HG03520 (cell line): ENCODE results near the gene DPEP3.
"Not testable (repeated sequence)": the region's sequence is repeated elsewhere in the genome, so short reads cannot be mapped to it uniquely, and the experiment has no call there.

Source experiments
- ATAC-seq: cut with Tn5 transposase; IDR thresholded peaks from one replicate; pipeline ENCODE4 v1.9.1; 2021; ENCODE audit warnings: mild to moderate bottlenecking, moderate library complexity; ENCODE audit not compliant: unreplicated experiment

The DPEP3 gene

DNA sequence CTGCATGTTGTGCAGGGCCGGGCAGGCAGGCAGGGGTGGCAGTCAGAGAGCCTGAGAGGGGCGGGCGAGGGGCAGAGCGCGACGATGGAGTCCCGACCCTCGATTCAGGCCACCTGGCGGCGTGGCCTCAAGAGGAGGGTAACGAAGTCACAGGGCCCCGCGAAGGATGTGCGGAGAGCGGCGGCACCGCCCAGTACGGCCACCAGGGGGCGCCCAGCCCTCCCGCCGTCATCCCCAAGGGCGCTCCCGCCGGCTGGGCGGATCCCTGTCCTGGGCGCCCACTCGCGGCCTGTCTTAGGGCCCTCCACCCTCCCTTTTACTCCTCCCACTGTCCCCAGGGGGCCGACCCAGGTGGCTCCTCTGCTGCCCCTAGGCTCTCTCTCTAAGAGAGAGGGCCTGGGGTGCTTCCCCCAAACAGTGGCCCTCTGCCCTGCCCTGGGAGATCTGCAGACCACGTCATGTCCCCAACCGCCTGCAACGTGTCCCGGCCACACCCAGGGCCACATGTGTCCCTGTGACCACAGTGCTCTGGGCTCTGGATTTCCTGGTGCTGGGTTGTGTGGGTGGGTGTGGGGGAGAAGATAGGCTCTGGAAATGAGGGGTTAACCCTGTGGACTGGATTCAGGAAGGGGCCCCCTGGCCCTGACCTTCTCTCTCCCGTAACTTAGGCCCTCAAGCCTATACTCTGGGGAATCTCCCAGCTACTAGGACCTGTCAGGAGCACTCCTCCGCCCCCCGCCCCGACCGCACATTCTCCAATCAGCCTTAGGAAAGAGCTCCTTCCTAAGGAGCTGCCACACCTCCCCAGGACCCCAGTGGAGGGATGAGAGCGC lies 13.1 kb upstream of the DPEP3 start:
- peak; percentile 65 for ATAC-seq

DNA sequence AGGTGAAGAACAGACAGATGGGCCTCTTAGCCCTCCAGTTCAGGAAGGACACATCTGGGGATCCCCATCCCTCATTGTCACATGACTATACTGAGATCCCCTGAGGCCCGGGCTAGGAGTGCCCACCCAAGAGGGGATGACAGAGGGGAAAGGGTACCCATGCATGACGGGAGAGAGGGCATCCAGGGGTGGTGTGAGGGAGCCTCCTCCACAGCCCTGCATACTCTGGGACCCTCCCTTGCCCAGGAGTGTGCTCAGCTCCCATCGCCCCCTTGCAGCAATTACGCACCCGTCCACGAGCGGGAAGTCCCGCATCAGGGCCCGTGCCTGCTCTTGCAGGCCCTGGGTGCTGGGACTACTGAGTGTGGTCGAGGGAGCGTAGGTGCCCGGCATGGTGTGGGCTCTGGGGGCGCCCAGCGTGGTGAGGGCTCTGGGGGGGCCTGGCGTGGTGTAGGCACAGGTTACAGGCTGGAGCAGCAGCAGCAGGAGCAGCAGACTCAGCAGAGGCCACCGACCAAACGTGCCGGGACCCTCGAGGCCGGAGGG lies 12.4 kb upstream of the DPEP3 start:
- ATAC-seq, result no peak

DNA sequence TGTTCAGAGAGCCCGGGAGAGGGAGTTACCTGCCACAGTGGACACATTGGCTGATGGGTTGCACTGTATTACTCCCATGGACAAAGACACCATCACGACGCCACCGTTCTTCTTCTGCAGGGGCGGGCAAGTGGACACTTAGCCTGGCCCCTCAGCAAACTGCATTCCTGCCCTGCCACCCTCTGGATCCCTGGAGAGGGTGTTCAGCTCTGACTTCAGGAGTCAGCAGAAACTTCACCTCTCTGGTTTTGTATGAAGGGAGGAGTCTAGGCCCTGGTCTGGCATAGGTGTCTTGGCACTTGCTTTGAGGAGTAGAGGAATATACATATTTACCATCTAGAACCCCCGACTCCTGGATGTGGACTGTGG lies 9.7 kb upstream of the DPEP3 start:
- no peak for ATAC-seq

DNA sequence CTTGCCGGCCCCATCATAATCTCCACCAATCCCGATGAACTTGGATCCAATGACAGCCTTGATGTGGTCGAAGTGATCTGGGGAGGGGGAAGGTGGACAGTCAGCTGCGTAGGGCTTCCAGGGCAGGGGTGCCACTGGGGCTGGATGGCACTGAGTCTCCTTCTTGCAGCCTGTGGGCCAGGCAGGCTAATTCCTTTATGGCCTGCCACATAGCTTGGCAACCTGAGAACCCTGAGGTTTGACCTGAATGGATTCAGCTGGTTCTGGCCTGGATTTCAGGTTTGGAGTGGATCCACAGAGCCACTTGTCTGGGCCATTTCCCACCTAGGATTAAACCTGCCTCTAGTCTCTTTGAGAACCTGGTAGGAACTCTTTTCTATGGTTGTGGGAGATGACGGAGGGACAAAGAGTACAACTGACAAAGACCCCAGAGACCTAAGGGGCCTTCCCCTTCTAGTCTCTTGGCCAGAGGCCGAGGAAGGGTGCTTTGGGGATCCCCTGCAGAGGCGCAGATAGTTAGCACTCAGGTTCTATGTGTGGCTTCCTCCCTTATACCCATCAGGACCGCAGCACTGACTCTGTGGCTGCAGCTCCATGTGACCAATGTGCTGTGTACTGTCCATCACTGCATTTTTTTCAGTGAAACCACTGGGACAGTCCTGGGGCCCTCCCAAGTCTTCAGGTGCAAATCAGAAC lies 9.2 kb upstream of the DPEP3 start:
- no peak for ATAC-seq

DNA sequence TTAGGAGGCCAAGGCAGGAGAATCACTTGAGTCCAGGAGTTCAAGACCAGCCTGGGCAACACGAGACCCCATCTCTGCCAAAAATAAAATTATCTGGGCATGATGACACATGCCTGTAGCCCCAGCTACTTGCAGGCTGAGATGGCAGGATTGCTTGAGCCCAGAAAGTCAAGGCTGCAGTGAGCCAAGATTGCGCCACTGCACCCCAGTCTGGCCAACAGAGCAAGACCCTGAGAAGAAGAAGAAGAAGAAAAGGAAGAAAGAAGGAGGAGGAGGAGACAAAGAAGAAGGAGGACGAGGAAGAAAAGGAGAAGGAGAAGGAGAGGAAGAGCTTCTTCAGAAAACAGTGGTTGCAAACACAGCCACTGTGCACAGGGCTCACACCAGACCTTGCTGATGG lies 8.4 kb upstream of the DPEP3 start:
- ATAC-seq, result no peak

DNA sequence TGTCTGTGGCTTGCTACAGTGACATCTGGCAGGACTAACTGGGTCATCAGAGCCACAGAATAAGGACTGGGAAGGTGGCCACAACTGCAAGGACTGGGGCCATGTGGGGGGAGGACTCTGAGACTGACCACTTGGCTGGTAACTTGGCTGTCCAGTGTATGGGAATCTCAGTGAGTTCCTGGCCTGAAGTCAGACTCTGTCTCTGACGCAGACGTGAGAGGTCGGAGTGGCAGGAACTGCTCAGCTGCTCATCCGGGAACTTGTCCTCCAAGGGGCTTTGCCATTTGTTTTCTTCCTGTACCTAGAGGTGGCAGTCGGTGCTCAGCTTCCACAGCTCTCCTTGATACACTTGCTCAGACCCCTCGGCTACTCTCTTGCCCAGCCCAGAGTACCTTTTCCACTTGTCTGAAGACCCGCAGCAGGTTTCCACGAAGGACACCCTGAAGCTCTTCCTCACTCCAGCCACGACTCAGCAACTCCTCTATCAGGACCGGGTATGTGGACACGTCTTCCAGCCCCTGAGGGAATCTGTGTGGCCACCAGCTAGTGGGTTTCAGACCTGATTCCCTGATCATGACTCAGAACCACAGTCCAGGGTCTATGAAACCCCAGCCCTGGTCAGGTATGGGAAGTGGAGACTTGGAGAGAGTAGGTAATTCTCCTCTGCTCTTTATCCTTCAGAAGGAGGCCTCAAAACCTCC lies 7.3 kb upstream of the DPEP3 start:
- no peak for ATAC-seq

DNA sequence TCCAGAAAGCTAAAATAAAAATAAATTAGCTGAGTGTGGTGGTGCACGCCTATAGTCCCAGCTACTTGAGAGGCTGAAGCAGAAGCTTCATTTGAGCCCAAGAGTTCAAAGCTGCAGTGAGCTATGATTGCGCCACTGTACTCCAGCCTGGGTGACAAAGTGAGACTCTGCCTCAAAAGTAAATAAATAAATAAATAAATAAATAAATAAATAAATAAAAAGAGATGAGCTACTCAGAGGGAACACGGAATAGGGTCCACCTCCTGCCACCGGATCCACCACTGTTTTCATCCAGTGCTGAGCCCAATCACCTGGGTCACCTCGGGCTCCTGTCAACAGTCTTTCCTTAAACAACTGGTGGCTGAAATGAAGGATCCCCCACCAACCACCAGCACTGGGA lies 6.7 kb upstream of the DPEP3 start:
- no peak for ATAC-seq

DNA sequence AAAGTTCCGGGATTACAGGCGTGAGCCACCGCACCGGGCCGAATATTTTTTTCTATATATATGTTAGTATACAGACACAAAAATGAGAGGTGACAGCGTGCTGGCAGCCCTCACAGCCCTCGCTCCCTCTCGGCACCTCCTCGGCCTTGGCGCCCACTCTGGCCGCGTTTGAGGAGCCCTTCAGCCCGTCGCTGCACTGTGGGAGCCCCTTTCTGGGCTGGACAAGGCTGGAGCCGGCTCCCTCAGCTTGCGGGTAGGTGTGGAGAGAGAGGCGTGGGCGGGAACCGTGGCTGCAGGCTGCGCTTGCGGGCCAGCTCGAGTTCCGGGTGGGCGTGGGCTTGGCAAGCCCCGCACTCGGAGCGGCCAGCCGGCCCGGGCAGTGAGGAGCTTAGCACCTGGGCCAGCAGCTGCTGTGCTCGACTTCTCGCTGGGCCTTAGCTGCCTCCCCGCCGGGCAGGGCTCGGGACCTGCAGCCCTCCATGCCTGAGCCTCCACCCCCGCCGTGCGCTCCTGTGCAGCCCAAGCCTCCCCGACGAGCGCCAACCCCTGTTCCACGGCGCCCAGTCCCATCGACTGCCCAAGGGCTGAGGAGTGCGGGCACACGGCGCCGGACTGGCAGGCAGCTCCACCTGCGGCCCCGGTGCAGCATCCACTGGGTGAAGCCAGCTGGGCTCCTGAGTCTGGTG lies 1.9 kb upstream of the DPEP3 start:
- ATAC-seq, result no peak

DNA sequence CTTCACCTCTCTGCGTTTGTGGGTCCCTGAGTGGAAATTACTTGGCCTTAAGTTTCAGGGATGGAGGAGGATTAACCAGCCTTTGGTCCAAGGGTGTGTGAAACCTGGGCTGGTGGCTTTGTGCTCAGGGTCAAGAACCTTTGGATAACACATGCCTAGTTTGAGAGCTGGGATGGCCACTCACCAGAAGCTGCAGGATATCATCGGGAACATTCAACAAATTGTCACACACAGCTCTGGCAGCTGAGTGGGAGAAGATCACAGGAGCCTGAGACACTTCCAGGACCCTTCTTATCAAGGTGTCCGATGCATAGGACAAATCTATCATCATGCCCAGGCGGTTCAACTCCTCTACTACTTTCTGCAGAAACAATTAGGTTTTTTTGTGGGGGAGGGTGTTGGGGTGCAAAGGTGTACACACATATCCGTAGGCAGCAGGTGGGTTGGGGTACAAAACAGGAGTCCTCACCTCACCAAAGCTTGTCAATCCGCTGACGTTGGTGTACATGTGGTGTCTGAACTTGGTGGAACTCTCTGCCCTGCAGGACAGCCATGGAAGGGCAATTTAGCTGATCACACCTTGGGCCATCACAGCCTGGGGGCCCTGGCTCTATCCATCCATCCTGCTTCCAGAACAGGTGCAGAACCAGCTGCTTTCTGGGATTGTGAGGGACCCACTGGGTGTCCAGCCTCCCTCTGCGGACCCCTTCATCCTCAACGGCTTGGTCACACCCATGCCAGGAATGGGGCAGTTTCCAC lies 2.7 kb downstream of the DPEP3 start:
- no peak for ATAC-seq

DNA sequence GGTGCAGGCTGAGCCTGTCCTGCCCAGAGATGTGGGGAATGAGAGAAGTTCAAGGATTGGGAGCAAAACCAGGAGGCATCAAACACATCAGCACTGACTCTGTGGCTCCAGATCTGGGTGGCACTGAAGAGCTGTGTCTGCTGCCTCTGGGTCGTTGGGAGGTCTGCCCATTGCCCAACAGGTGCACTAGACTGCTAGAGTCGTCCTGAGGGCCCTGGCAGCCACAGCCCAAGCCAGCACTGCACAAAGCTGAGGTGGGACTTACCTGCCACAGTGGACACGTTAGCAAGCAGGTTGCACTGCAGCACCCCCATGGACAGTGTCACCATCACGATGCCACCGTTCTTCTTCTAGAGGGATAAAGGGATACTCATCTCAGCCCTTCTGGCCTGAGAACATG lies 3.3 kb downstream of the DPEP3 start:
- ATAC-seq, result no peak

DNA sequence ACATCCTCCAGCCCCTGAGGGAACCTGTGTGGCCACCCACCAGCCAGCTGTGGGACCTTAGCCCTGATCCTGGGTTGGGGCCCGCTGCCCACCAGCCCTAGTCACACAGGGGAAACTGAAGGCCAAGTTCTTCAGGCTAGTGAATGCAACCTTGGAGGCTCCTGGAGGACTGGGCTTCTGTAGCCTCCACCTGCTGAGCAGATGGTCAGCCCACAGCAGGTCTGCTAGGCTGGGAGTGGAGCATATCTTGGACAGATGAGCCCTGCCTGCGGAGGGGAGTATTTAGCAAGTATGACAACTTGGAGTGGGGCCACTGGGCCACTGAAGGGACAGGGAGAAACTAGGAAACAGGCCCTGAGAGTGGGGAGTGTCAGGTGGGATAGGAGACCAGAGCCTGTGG lies 4.1 kb downstream of the DPEP3 start:
- no peak for ATAC-seq

DNA sequence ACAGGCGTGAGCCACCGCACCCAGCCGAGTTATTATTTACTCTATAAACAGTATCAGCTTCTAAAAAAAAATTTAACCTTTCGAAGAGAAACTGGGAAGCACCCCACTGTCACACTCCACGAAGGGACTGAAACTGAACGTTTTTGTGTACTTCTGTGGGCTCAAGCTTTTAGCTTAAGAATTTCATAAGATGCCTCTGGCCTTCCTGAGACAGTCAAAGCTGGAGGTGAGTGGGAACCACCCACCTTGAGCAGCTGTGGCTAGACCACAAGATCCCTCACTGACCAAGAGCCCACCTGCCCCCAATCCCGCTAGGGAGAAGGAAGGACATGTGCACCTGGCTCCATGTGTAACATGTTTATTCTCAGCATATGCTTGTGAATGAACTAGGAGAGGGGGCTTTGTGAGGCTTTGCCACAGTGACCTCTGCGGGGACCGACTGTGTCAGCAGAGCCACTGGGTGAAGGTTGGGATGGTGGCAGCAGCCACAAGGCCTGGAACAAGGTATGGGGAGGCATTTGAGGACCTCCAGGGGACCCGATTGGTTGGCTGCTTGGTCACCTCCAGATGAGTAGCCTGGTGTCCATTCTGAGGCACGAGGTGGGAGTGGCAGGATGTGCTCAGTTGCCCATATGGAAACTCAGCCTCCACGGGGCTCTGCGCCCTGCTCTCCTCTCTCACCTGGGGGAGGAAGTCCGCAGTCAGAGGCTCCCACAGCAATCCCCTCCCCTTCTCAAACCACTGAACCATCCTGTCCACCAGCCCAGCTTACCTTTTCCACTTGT lies 4.8 kb downstream of the DPEP3 start:
- ATAC-seq, result no peak

DNA sequence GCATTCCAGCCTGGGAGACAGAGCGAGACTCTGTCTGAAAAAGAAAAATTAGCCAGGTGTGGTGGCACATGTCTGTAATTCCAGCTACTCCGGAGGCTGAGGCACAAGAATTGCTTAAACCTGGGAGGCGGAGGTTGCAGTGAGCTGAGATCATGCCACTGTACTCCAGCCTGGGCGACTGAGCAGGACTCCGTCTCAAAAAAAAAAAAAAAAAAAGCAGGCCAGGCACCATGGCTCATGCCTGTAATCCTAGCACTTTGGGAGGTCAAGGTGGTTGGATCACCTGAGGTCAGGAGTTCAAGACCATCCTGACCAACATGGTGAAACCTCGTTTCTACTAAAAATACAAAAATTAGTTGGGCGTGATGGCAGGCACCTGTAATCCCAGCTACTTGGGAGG lies 8.0 kb downstream of the DPEP3 start:
- not testable (repeated sequence) for ATAC-seq

DNA sequence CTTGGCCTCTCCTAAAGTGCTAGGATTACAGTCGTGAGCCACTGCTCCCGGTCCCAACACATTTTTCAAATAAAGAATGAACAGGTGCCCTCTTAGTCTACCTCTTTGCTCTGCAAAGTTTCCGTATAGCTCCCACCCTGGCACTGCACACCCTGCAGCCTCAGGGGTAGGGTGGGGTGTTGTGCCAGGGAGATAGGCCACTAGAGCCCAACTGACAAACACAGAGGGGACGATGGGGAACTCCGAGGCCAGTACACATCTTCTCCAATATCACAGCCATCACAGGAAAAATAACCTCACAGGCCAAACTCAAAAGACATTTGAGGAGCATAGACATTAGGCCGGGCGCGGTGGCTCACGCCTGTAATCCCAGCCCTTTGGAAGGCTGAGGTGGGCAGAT lies 9.2 kb downstream of the DPEP3 start:
- ATAC-seq, result no peak

DNA sequence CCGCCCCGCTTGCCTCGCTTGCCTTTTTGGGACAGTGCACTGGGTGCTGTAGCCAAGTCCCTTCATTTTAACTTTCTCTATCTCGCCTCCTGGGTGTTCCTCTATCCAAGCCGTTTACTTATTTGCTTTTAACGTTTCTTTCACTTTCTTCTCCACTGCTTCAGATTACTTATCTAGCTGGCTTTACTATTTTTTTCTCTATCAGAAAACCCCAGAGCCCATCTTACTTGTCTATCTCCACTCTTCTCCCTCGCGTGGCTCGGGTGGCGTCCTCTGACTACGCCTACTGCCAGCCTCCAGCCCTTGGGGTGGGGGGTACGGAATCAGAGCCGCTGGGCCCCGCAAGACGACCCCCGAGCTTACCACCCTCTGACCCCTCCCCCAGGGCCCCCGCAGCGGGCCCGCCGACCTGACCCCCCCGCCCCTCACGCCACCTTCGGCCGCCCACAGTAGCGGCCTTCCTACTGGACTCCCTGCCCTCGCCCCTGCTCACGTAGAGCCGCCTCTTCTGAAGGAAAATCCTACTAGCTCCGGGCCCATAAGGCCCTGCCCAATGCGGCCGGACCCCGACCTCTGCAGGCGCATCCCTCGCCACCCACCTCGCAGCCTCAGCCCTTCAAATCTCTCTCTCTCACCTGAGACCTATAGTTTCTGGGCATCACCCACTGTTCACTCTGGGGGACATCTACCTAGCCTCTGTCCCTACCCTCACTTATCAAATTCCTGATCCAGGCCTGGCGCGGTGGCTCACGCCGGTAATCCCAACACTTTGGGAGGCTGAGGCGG lies 10.9 kb downstream of the DPEP3 start:
- ATAC-seq, result no peak

DNA sequence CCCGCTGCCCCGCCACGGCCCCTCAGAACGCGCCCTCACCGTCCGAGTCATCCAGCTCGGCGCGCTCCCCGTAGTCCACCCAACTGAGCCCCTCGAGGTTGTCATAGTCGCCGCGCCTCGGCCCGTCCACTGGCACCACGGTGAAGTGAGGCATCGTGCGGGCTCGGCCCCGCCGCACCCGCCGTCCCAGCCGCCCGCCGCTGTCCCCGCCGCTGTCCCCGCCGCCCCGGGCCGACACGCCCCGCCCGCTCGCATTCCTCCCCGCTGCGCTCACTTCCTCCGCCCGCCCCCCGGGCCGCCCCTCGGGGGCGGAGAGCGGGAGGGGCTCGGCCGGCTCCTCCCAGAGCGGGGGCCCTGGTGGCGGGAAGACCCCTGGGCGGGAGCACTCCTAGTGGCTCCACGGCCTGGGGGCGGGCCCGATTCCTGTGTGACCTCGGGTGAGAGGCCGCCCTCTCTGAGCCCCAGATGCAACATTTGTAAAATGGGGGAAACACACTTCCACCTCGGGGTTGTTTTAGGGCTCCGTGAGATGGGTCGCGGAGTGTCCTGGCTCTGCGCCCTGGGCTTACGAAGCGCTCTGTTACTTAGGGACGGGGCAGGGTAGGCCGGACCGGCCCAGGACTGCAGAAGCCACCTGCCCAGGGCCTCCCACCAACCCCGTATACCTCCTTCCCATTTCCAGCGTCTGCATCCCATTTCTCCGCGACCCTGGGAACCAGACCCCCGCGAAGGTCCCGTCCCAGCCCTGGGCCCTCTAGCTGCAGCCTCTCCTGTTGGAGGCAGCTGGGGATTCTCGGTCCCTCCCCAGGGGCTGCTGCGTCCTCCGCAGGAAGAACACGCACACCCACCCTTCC lies 11.7 kb downstream of the DPEP3 start, which contains the start of gene SLC12A4:
SLC12A4 (minus strand) TSS at position 238 of the 854 bp plus-strand sequence; CDS start at position 154, 84 bp downstream.
- peak; percentile 75 for ATAC-seq

DNA sequence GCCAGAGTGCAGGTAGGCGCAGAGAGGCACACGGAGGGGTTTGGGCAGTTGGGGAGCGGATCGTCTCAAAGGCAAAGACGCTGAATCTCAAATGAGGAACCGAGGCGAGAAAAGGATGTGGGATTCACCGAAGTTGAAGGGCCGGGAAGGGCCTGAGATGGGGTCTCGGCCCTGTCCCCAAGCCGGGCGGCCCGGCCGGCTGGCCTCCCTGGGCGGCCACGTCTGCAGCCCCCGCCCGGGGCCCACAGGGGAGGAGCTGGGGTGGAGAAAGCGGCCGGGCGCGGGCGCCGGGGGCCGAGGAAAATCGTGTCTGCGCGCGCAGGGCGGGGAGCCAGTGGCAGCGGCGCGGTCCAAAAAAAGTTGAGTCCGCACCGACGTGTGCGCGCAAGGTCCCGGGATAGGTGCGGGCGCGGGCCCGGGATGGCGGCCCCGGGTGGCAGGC lies 12.3 kb downstream of the DPEP3 start:
- peak; percentile 17 for ATAC-seq
